SK-N-SH (cell line): ENCODE results near the gene MRPS27. TPM values are rescaled to one million over a fixed set of nuclear protein-coding genes. Genes with fewer than 3 reads are reported as not detected.

ENCODE experiments used
- CTCF ChIA-PET: fragments of 300-600, 350-600 bp; formaldehyde crosslinking; extraction: SDS; loops from one replicate; lab custom pipeline; 2021; lab: Yijun Ruan, JAX
- POLR2A ChIA-PET: fragments of 350-600 bp; sonication (Branson Sonifier 250); formaldehyde crosslinking; extraction: SDS; loops from one replicate; lab custom pipeline; 2020; ENCODE audit warnings: antibody characterized with exemption, inconsistent platforms; lab: Yijun Ruan, JAX
- DNase-seq: peaks from one replicate; pipeline ENCODE4 v3.0.0; 2012
- H2AFZ ChIP-seq: fragments of 200-600 bp; sonication (generic); 2 replicates; pipeline ENCODE4 v1.8.1; 2016; ENCODE audit warnings: antibody characterized with exemption, mild to moderate bottlenecking, low read depth
- H3F3A ChIP-seq: fragments of 200-600 bp; sonication (generic); replicated peaks from 2 replicates; pipeline ENCODE3; 2016; ENCODE audit warnings: antibody characterized with exemption, mild to moderate bottlenecking; ENCODE audit not compliant: insufficient read depth
- H3K27ac ChIP-seq, 2 experiments: fragments of 200-500 bp in 1 of 2; fragments of 200-600 bp in 1 of 2; sonication (Bioruptor generic) in 1 of 2; sonication (generic), shearing (Covaris generic) in 1 of 2; 2 replicates each; pipeline versions ENCODE4 v1.5.1 to v1.6.1; 2014 to 2016; ENCODE audit warnings: low read depth in 2 of 2, inconsistent platforms in 1 of 2, low read length in 1 of 2, mild to moderate bottlenecking in 1 of 2, mixed read lengths in 1 of 2
- H3K27me3 ChIP-seq: fragments of 200-600 bp; sonication (generic), shearing (Covaris generic); 2 replicates; pipeline ENCODE4 v1.6.1; 2016; ENCODE audit warnings: mixed run types; ENCODE audit not compliant: insufficient read depth
- H3K36me3 ChIP-seq, 2 experiments: fragments of 200-500 bp in 1 of 2; fragments of 200-600 bp in 1 of 2; sonication (Bioruptor generic) in 1 of 2; sonication (generic) in 1 of 2; replicated peaks in 1 of 2; 2 replicates each; pipeline versions ENCODE3 to v1.5.1; 2014 to 2016; ENCODE audit warnings: low read length in 1 of 2, mild to moderate bottlenecking in 1 of 2; ENCODE audit not compliant: insufficient read depth in 2 of 2, control insufficient read depth in 1 of 2
- H3K4me1 ChIP-seq, 2 experiments: fragments of 200-500 bp in 1 of 2; fragments of 200-600 bp in 1 of 2; sonication (Bioruptor generic) in 1 of 2; sonication (generic), shearing (Covaris generic) in 1 of 2; 2 replicates each; pipeline versions ENCODE4 v1.5.1 to v1.6.1; 2014 to 2016; ENCODE audit warnings: low read depth in 1 of 2, low read length in 1 of 2, mixed run types in 1 of 2; ENCODE audit not compliant: insufficient read depth in 2 of 2, control insufficient read depth in 1 of 2
- H3K4me2 ChIP-seq: fragments of 200-600 bp; sonication (generic), shearing (Covaris generic); 2 replicates; pipeline ENCODE4 v1.6.1; 2017; ENCODE audit warnings: mixed run types
- H3K4me3 ChIP-seq, 2 experiments: fragments of 200-500 bp in 1 of 2; fragments of 200-600 bp in 1 of 2; sonication (Bioruptor generic) in 1 of 2; sonication (generic), shearing (Covaris generic) in 1 of 2; 2 replicates each; pipeline versions ENCODE4 v1.5.1 to v1.8.1; 2014 to 2016; ENCODE audit warnings: low read depth in 2 of 2, inconsistent platforms in 1 of 2, low read length in 1 of 2, mild to moderate bottlenecking in 1 of 2, mixed read lengths in 1 of 2, moderate library complexity in 1 of 2
- H3K79me2 ChIP-seq: fragments of 200-600 bp; sonication (generic); 2 replicates; pipeline ENCODE4 v1.8.1; 2017; ENCODE audit warnings: mild to moderate bottlenecking; ENCODE audit not compliant: insufficient read depth
- H3K9ac ChIP-seq: fragments of 200-600 bp; sonication (generic); 2 replicates; pipeline ENCODE4 v1.6.1; 2017; ENCODE audit warnings: mixed run types
- H3K9me2 ChIP-seq: fragments of 200-600 bp; sonication (generic); 2 replicates; pipeline ENCODE4 v1.6.1; 2017; ENCODE audit warnings: mixed run types
- H3K9me3 ChIP-seq: fragments of 200-600 bp; sonication (generic); 2 replicates; pipeline ENCODE4 v1.6.1; 2017; ENCODE audit warnings: mixed run types, mild to moderate bottlenecking, moderate library complexity
- H4K20me1 ChIP-seq: fragments of 200-600 bp; sonication (generic); 2 replicates; pipeline ENCODE4 v1.6.1; 2017; ENCODE audit warnings: mild to moderate bottlenecking, mixed run types; ENCODE audit not compliant: insufficient read depth
- ELF1 ChIP-seq: IDR thresholded peaks from 2 replicates; pipeline ENCODE4 v1.4.0; 2012
- EP300 ChIP-seq, 2 experiments: IDR thresholded peaks; 2 replicates each; pipeline versions ENCODE4 v1.4.0 to v1.6.1; 2012; ENCODE audit warnings: borderline replicate concordance in 1 of 2, low read depth in 1 of 2, low read length in 1 of 2
- EZH2phosphoT487 ChIP-seq: fragments of 200-600 bp; sonication (generic); IDR thresholded peaks from 2 replicates; pipeline ENCODE4 v1.6.1; 2017; ENCODE audit warnings: low read depth, mixed run types, mild to moderate bottlenecking, antibody characterized with exemption, moderate library complexity, borderline replicate concordance
- GABPA ChIP-seq: IDR thresholded peaks from 2 replicates; pipeline ENCODE4 v1.4.0; 2012; ENCODE audit warnings: low read depth, mild to moderate bottlenecking
- GATA2 ChIP-seq: sonication (generic); formaldehyde crosslinking; IDR thresholded peaks from 2 replicates; pipeline ENCODE4 v1.5.0; 2020; ENCODE audit warnings: mild to moderate bottlenecking, missing genetic modification reagents
- IRF3 ChIP-seq: fragments of 150-350 bp; IDR thresholded peaks from 2 replicates; pipeline ENCODE4 v1.6.1; 2016; ENCODE audit warnings: mild to moderate bottlenecking, low read depth, low read length
- JUND ChIP-seq: IDR thresholded peaks from 2 replicates; pipeline ENCODE4 v1.4.0; 2012
- NRF1 ChIP-seq: IDR thresholded peaks from 2 replicates; pipeline ENCODE4 v1.6.1; 2012; ENCODE audit warnings: low read depth, mild to moderate bottlenecking, low read length
- PBX3 ChIP-seq: IDR thresholded peaks from 2 replicates; pipeline ENCODE4; 2012
- POLR2AphosphoS5 ChIP-seq: IDR thresholded peaks from 2 replicates; pipeline ENCODE4 v1.6.1; 2012; ENCODE audit warnings: low read depth, low read length
- RAD21 ChIP-seq: IDR thresholded peaks from 2 replicates; pipeline ENCODE4 v1.6.1; 2012; ENCODE audit warnings: mild to moderate bottlenecking, low read length
- RCOR1 ChIP-seq: fragments of 150-350 bp; IDR thresholded peaks from 2 replicates; pipeline ENCODE4 v1.6.1; 2017; ENCODE audit warnings: antibody characterized with exemption, low read length
- RXRA ChIP-seq: IDR thresholded peaks from 2 replicates; pipeline ENCODE4 v1.4.0; 2012; ENCODE audit warnings: low read depth, mild to moderate bottlenecking, borderline replicate concordance
- SIN3A ChIP-seq: IDR thresholded peaks from 2 replicates; pipeline ENCODE4 v1.6.1; 2012; ENCODE audit warnings: low read depth, mild to moderate bottlenecking, low read length, moderate library complexity, borderline replicate concordance
- TAF1 ChIP-seq: IDR thresholded peaks from 2 replicates; pipeline ENCODE4 v1.6.1; 2012; ENCODE audit warnings: low read depth, mild to moderate bottlenecking, low read length, moderate library complexity, borderline replicate concordance
- TCF12 ChIP-seq: IDR thresholded peaks from 2 replicates; pipeline ENCODE4 v1.4.0; 2012
- TEAD4 ChIP-seq: IDR thresholded peaks from 2 replicates; pipeline ENCODE4 v1.4.0; 2012; ENCODE audit warnings: mild to moderate bottlenecking, borderline replicate concordance; ENCODE audit not compliant: insufficient read depth
- USF1 ChIP-seq: IDR thresholded peaks from 2 replicates; pipeline ENCODE4 v1.4.0; 2012; ENCODE audit warnings: low read depth, borderline replicate concordance
- USF2 ChIP-seq: fragments of 150-350 bp; IDR thresholded peaks from 2 replicates; pipeline ENCODE4 v1.6.1; 2017; ENCODE audit warnings: antibody characterized with exemption, low read length, low read depth, borderline replicate concordance
- ZBTB33 ChIP-seq: IDR thresholded peaks from 2 replicates; pipeline ENCODE4 v1.4.0; 2012; ENCODE audit warnings: low read depth, borderline replicate concordance
- WGBS: methylation state at CpG from one replicate; pipeline ENCODE4 v1.1.6; 2017; ENCODE audit warnings: low lambda C conversion rate; 5-methylcytosine and 5-hydroxymethylcytosine counted together
- polyA plus RNA-seq, 3 experiments: library from polyadenylated mRNA; depleted of rRNA; stranded (reverse); fragments of >200 nt; gene quantifications; 2 replicates each; pipeline ENCODE4 v1.2.3, GENCODE V29; 2012
- TF ChIP-seq, protein P1 (sequence below): fragments of 200-600 bp; sonication (generic); IDR thresholded peaks from 2 replicates; pipeline ENCODE4 v1.6.1; 2017; ENCODE audit warnings: antibody characterized with exemption, mild to moderate bottlenecking, moderate library complexity

Gene MRPS27
- polyA plus RNA-seq, 1 of the 3 experiments (the other 2 are of a cell fraction), result 37.5 TPM

- TF ChIP-seq SIN3A (no peak), TCF12 (no peak)
- POLR2A ChIA-PET, result no interaction called here
- peaks cover 25 to 44% of the 10 kb centered on the region in 2 experiments for H3K4me1 ChIP-seq
- H3K9ac ChIP-seq, result no peak overlapping the region
- CTCF ChIA-PET, result interaction anchor here (0.5 to 1.8 kb wide), 2 partner anchors 62 to 125 kb away, joined by 3 to 7 read pairs; no protein-coding TSS in a partner anchor
- no peaks in the 10 kb centered on the region for H3K9me3 ChIP-seq
- H3F3A ChIP-seq, result peaks cover 42% of the 10 kb centered on the region
- H3K4me2 ChIP-seq, result no peak overlapping the region
- H3K27ac ChIP-seq, result peak overlapping the region; percentile 14 to 32; a peak in 2 of 4 replicates
- peaks cover 68 to 78% of the 10 kb centered on the region in 2 experiments for H3K36me3 ChIP-seq
- no peaks in the 10 kb centered on the region for H3K27me3 ChIP-seq
- H2AFZ ChIP-seq, result no peak overlapping the region
- peaks cover 100% of the 10 kb centered on the region for H3K79me2 ChIP-seq
- no peak overlapping the region for H3K4me3 ChIP-seq
- H3K9me2 ChIP-seq, result no peaks in the 10 kb centered on the region
- 93% methylated on average over 7 of the region's 7 CpGs for WGBS
- peaks cover 94% of the 10 kb centered on the region for H4K20me1 ChIP-seq
- DNase-seq, result no peak
Measured at GRCh38 chr5:72183101-72183520, 136.9 kb downstream of the MRPS27 start.

- Histone ChIP-seq H3K9ac (no peak overlapping the region), H3F3A (peaks cover 46% of the 10 kb centered on the region), H3K9me3 (no peaks in the 10 kb centered on the region), H3K27me3 (no peaks in the 10 kb centered on the region), H3K4me3 (no peak overlapping the region), H3K4me1 (peaks cover 29 to 39% of the 10 kb centered on the region in 2 experiments), H3K9me2 (no peaks in the 10 kb centered on the region)
- DNase-seq, result no peak
- ChIA-PET POLR2A (no interaction called here), CTCF (no interaction called here)
- TF ChIP-seq TAF1 (no peak), ELF1 (no peak), GABPA (no peak), USF1 (no peak), IRF3 (no peak), TEAD4 (no peak), GATA2 (CRISPR knock-in tag) (no peak), EZH2phosphoT487 (no peak), RCOR1 (no peak), JUND (no peak), RAD21 (no peak), RXRA (no peak), NRF1 (no peak), ZBTB33 (no peak), POLR2AphosphoS5 (no peak), USF2 (no peak), EP300 (IDR thresholded peaks at IDR 0.05; ENCODE audit: borderline replicate concordance in 1 of 2, low read depth in 1 of 2, low read length in 1 of 2) (no peak), PBX3 (no peak)
- TF ChIP-seq, protein P1, sequence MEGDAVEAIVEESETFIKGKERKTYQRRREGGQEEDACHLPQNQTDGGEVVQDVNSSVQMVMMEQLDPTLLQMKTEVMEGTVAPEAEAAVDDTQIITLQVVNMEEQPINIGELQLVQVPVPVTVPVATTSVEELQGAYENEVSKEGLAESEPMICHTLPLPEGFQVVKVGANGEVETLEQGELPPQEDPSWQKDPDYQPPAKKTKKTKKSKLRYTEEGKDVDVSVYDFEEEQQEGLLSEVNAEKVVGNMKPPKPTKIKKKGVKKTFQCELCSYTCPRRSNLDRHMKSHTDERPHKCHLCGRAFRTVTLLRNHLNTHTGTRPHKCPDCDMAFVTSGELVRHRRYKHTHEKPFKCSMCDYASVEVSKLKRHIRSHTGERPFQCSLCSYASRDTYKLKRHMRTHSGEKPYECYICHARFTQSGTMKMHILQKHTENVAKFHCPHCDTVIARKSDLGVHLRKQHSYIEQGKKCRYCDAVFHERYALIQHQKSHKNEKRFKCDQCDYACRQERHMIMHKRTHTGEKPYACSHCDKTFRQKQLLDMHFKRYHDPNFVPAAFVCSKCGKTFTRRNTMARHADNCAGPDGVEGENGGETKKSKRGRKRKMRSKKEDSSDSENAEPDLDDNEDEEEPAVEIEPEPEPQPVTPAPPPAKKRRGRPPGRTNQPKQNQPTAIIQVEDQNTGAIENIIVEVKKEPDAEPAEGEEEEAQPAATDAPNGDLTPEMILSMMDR, result no peak
- TF ChIP-seq, all 33 proteins: peak for 0
- Histone ChIP-seq H3K27ac (peak overlapping the region; percentile 2 to 32; a peak in 2 of 4 replicates), H3K4me2 (no peak overlapping the region), H4K20me1 (peaks cover 90% of the 10 kb centered on the region), H3K36me3 (peaks cover 63 to 75% of the 10 kb centered on the region in 2 experiments), H3K79me2 (peaks cover 100% of the 10 kb centered on the region), H2AFZ (no peak overlapping the region)
- WGBS, result 98% methylated on average over 6 of the region's 7 CpGs
Measured at GRCh38 chr5:72182686-72183085, 137.4 kb downstream of the MRPS27 start.
